T1000 (cell line): Measurements from ENCODE around the gene ARAF.
"Not testable (repeated sequence)": the region's sequence is repeated elsewhere in the genome, so short reads cannot be mapped to it uniquely, and the experiment has no call there.

Experiments used
- DNase-seq: peaks from one replicate; lab custom pipeline; 2025; ENCODE audit warnings: mixed read lengths; lab: John Stamatoyannopoulos, UW

The ARAF gene

GRCh38 chrX:47560934-47561658 is at the start of gene ARAF:
Gene ARAF, plus strand, starts transcription at chrX:47561205. Its CDS starts 1,763 bp downstream, at chrX:47562968.
- DNase-seq, result peak; percentile 91

- DNase-seq, result not testable (repeated sequence)
These were observed 48.6 kb upstream of the ARAF start for GRCh38 chrX:47512383-47512782.

- DNase-seq, result not testable (repeated sequence)
These were observed 47.7 kb upstream of the ARAF start for GRCh38 chrX:47513034-47513965.

GRCh38 chrX:47514533-47515235 is 46.3 kb upstream of the ARAF start:
- DNase-seq, result no peak

GRCh38 chrX:47515941-47516665 is 44.9 kb upstream of the ARAF start:
- DNase-seq, result no peak

GRCh38 chrX:47518144-47518543 is 42.9 kb upstream of the ARAF start:
- no peak for DNase-seq

GRCh38 chrX:47523297-47523696 is 37.7 kb upstream of the ARAF start:
- peak; percentile 63 for DNase-seq

- DNase-seq, result no peak
These were observed 37.3 kb upstream of the ARAF start for GRCh38 chrX:47523713-47524166.

GRCh38 chrX:47529548-47529947 is 31.5 kb upstream of the ARAF start:
- no peak for DNase-seq

GRCh38 chrX:47530049-47530448 is 31.0 kb upstream of the ARAF start:
- DNase-seq, result no peak

- no peak for DNase-seq
These were observed 21.1 kb upstream of the ARAF start for GRCh38 chrX:47539860-47540259.

- peak; percentile 43 for DNase-seq
These were observed 20.1 kb upstream of the ARAF start for GRCh38 chrX:47540754-47541538.

GRCh38 chrX:47543496-47543895 is 17.5 kb upstream of the ARAF start:
- no peak for DNase-seq

GRCh38 chrX:47556045-47556623 is 4.9 kb upstream of the ARAF start:
- DNase-seq, result peak; percentile 51

GRCh38 chrX:47558436-47558835 is 2.6 kb upstream of the ARAF start:
- no peak for DNase-seq

- DNase-seq, result no peak
These were observed 649 bp upstream of the ARAF start for GRCh38 chrX:47560179-47560933.

GRCh38 chrX:47561659-47562151 is 700 bp downstream of the ARAF start:
- DNase-seq, result no peak

- DNase-seq, result no peak
These were observed 1.7 kb downstream of the ARAF start for GRCh38 chrX:47562615-47563243.

- DNase-seq, result no peak
These were observed 2.9 kb downstream of the ARAF start for GRCh38 chrX:47563801-47564315.
